ENCODE results near the gene UMPS. TPM values are rescaled to one million over a fixed set of nuclear protein-coding genes. Genes with fewer than 3 reads are reported as not detected.

Gene UMPS
- total RNA-seq, 1 experiment from 2014 or later, result 46.0 TPM

GRCh38 chr3:124775877-124776276, 45.6 kb downstream of the UMPS start:
- Histone ChIP-seq H3K4me3 (ENCODE audit: low read depth in 2 of 2, low read length in 2 of 2) (no peak overlapping the region), H3K4me1 (ENCODE audit: control insufficient read depth, insufficient read depth, low read length) (peaks cover 30% of the 10 kb centered on the region), H3K9me3 (ENCODE audit: control insufficient read depth, insufficient read depth, low read depth, low read length) (no peaks in the 10 kb centered on the region), H3K27me3 (ENCODE audit: control insufficient read depth, insufficient read depth, low read length) (no peaks in the 10 kb centered on the region), H3K27ac (ENCODE audit: low read length) (no peak overlapping the region; the same call in 1 of the 2 replicates), H3K36me3 (ENCODE audit: control insufficient read depth, insufficient read depth, low read length) (no peaks in the 10 kb centered on the region)
- in situ Hi-C loops (cut with HindIII; ENCODE audit: low pct_unique_long_range_greater_than_20kb, low sequenced_read_pairs) (no loop called here), intact Hi-C loops (cut with micrococcal nuclease; ENCODE audit: unreplicated experiment) (no loop called here)
- BruUV-seq (replicated peaks), result no TSS peak
- TF ChIP-seq, protein P1, sequence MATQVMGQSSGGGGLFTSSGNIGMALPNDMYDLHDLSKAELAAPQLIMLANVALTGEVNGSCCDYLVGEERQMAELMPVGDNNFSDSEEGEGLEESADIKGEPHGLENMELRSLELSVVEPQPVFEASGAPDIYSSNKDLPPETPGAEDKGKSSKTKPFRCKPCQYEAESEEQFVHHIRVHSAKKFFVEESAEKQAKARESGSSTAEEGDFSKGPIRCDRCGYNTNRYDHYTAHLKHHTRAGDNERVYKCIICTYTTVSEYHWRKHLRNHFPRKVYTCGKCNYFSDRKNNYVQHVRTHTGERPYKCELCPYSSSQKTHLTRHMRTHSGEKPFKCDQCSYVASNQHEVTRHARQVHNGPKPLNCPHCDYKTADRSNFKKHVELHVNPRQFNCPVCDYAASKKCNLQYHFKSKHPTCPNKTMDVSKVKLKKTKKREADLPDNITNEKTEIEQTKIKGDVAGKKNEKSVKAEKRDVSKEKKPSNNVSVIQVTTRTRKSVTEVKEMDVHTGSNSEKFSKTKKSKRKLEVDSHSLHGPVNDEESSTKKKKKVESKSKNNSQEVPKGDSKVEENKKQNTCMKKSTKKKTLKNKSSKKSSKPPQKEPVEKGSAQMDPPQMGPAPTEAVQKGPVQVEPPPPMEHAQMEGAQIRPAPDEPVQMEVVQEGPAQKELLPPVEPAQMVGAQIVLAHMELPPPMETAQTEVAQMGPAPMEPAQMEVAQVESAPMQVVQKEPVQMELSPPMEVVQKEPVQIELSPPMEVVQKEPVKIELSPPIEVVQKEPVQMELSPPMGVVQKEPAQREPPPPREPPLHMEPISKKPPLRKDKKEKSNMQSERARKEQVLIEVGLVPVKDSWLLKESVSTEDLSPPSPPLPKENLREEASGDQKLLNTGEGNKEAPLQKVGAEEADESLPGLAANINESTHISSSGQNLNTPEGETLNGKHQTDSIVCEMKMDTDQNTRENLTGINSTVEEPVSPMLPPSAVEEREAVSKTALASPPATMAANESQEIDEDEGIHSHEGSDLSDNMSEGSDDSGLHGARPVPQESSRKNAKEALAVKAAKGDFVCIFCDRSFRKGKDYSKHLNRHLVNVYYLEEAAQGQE (IDR thresholded peaks at IDR 0.05; ENCODE audit: insufficient read depth in 1 of 2, low read depth in 2 of 2, low read length in 1 of 2), result no peak
- TF ChIP-seq POLR2AphosphoS5 (IDR thresholded peaks at IDR 0.05; ENCODE audit: low read depth, low read length) (no peak), TCF7L2 (IDR thresholded peaks at IDR 0.05; ENCODE audit: low read depth, low read length) (no peak), SIN3A (IDR thresholded peaks at IDR 0.05; ENCODE audit: borderline replicate concordance, insufficient read depth, low read depth, low read length) (no peak)
- TF ChIP-seq, protein P2, sequence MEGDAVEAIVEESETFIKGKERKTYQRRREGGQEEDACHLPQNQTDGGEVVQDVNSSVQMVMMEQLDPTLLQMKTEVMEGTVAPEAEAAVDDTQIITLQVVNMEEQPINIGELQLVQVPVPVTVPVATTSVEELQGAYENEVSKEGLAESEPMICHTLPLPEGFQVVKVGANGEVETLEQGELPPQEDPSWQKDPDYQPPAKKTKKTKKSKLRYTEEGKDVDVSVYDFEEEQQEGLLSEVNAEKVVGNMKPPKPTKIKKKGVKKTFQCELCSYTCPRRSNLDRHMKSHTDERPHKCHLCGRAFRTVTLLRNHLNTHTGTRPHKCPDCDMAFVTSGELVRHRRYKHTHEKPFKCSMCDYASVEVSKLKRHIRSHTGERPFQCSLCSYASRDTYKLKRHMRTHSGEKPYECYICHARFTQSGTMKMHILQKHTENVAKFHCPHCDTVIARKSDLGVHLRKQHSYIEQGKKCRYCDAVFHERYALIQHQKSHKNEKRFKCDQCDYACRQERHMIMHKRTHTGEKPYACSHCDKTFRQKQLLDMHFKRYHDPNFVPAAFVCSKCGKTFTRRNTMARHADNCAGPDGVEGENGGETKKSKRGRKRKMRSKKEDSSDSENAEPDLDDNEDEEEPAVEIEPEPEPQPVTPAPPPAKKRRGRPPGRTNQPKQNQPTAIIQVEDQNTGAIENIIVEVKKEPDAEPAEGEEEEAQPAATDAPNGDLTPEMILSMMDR (IDR thresholded peaks at IDR 0.05), result no peak
- ChIA-PET POLR2A (no interaction called here), CTCF (no interaction called here)
- DNase-seq (ENCODE audit: low read depth, low spot score) (no peak), ATAC-seq (no peak)

DNA sequence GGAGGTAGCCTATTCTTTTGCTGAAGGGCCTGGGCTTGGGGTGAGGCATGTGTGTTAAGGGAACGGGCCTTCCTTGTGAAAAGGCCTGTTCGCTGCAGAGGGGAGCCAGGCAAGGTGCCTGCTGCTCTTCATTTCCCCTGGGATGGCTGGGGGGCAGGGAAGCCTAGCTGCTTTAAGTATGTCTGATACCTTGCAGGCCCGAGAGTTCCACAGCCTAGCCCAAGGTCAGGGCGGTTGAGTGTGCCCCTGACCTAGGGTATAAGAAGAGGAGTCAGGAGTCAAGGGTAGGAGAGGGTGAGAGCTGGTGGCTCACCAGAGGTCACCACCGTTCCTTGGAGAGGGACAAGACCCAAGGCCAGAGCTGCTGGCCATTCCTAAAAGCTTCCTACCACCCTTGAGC, 46.6 kb downstream of the UMPS start:
- Histone ChIP-seq H3K36me3 (ENCODE audit: control insufficient read depth, insufficient read depth, low read length) (no peaks in the 10 kb centered on the region), H3K4me1 (ENCODE audit: control insufficient read depth, insufficient read depth, low read length) (peaks cover 38% of the 10 kb centered on the region), H3K9me3 (ENCODE audit: control insufficient read depth, insufficient read depth, low read depth, low read length) (no peaks in the 10 kb centered on the region), H3K27ac (ENCODE audit: low read length) (no peak overlapping the region), H3K27me3 (ENCODE audit: control insufficient read depth, insufficient read depth, low read length) (no peaks in the 10 kb centered on the region), H3K4me3 (ENCODE audit: low read depth in 2 of 2, low read length in 2 of 2) (no peak overlapping the region)
- DNase-seq (ENCODE audit: low read depth, low spot score), result no peak
- intact Hi-C loops (cut with micrococcal nuclease; ENCODE audit: unreplicated experiment), result no loop called here
- POLR2A ChIA-PET, result no interaction called here
- no peak for ATAC-seq
- no TSS peak for BruUV-seq (replicated peaks)
- CTCF ChIA-PET, result no interaction called here
- no peak for TF ChIP-seq TCF7L2 (IDR thresholded peaks at IDR 0.05; ENCODE audit: low read depth, low read length)
- no peak for TF ChIP-seq POLR2AphosphoS5 (IDR thresholded peaks at IDR 0.05; ENCODE audit: low read depth, low read length)
- TF ChIP-seq, protein P1 (IDR thresholded peaks at IDR 0.05; ENCODE audit: insufficient read depth in 1 of 2, low read depth in 2 of 2, low read length in 1 of 2), result no peak
- no peak for TF ChIP-seq SIN3A (IDR thresholded peaks at IDR 0.05; ENCODE audit: borderline replicate concordance, insufficient read depth, low read depth, low read length)
- TF ChIP-seq, protein P2 (IDR thresholded peaks at IDR 0.05), result no peak
- in situ Hi-C loops (cut with HindIII; ENCODE audit: low pct_unique_long_range_greater_than_20kb, low sequenced_read_pairs), result no loop called here
